Left kidney (tissue), 2 donors: ENCODE measurements around the gene PPL. TPM values are rescaled to one million over a fixed set of nuclear protein-coding genes. Genes with fewer than 3 reads are reported as not detected.
"Not testable (repeated sequence)": the region's sequence is repeated elsewhere in the genome, so short reads cannot be mapped to it uniquely, and the experiment has no call there.

Source experiments
- DNase-seq: peaks from one replicate; pipeline ENCODE4 v3.0.0-alpha.2; 2013
- polyA plus RNA-seq: library from polyadenylated mRNA; unstranded; fragments of 120-200 nt; gene quantifications from one replicate; pipeline ENCODE4 v1.2.1, GENCODE V29; 2013; ENCODE audit not compliant: insufficient read length

PPL gene
- polyA plus RNA-seq, 1 donor = 30.3 TPM

DNA sequence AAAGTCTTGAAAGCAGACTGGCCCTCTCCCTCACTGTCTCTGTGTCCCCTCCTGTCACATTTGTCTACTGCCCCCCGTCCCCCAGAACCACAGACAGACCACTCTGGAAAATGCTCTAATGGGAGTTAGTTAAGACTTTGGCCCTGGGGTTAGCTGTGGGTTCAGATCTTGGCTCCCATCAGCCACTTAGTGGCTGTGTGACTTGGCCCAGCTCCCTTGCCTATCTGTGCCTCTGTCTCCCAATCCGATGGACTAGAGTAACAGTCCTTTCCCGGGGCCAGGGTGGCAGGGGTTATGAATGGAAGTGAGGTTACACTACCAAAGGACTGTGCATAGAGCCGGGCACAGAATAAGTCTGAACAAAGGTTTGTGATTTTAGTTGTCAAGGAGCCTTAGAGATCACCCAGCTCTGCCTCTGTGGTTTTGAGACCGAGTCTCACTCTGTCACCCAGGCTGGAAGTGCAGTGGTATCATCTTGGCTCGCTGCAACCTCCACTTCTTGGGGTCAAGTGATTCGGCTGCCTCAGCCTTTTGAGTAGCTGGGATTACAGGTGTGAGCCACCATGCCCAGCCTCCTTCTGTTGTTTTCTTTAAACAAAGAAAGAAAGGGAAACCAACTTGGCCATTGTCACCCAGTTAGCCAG, 23.7 kb downstream of the PPL start:
- no peak for DNase-seq

DNA sequence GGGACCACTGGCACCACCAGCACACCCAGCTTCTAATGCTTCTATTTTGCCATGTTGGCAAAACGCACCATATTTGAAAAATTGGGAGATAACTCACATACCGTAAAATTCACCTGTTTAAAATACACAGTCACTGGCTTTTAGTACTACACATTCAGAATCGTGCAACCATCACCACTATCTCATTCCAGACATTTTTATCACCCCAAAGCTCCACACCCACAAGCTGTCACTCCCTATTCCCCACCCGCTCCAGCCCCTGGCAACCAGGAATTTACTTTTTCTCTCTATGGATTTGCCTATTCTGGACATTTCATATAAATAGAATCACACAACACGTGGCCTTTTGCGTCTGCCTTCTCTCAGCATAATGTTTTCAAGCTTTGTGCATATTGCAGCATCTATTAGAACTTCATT, 25.0 kb downstream of the PPL start:
- DNase-seq = no peak

DNA sequence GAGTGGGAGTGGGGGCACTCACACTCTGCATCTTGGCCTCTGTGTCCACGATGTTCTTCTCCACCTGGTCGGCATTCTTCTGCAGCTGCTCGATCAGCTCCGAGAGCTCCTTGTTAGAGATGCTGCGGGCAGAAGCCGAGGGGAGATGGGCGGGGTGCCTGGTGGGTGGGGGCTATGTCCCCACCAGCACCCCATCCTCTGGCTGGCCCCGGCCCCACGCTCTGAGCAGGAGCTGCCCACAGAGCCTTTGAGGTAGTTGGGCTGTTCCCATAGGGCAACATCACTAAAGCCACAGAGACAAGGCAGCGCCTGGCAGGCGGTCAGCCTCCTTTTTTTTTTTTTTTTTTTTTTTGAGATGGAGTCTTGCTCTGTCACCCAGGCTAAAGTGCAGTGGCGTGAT, 26.1 kb downstream of the PPL start:
- DNase-seq = no peak

DNA sequence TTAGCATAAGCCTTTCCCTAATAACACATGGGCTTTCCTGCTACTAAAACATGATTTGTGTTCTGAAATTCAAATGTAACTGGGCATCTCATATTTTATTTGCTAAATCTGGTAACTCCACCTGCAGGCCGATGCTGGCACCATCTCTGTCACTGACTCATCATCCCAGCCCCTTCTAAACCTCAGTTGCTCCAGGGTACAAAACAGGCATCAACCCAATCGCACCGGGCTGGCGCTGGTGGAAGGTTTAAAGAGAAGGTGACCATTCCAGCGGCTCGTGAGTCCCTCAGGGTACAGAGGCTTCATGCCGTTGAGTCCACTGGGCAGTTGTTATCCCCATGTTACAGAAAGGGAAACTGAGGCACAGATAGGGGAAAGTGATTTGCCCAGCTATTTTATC, 27.1 kb downstream of the PPL start:
- DNase-seq = no peak

DNA sequence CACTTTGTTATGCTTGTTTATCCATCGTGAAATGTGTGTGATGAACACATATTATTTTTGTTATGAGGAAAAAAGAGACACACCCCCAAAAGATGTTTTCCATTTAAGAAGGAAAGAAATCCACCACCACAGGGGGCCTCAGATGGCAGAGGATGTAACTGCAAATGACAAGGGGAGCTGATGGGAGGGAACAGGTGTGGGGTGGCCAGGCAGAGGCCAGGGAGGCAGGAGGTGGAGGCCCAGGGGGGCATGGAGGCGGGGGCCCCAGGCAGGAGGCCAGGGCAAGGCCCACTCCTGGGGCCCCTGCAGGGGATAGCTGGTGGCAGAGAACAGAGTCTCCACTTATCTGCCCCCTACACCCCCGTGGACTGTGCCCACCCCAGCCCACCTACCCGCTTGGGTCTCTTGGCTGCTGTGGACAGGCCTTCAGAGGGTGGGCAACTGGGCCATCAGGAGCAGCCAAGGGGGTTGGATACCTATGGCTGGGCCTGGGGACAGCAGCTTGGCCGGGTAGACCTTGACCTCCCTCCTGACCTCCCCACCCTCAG, 28.0 kb downstream of the PPL start:
- DNase-seq = no peak

DNA sequence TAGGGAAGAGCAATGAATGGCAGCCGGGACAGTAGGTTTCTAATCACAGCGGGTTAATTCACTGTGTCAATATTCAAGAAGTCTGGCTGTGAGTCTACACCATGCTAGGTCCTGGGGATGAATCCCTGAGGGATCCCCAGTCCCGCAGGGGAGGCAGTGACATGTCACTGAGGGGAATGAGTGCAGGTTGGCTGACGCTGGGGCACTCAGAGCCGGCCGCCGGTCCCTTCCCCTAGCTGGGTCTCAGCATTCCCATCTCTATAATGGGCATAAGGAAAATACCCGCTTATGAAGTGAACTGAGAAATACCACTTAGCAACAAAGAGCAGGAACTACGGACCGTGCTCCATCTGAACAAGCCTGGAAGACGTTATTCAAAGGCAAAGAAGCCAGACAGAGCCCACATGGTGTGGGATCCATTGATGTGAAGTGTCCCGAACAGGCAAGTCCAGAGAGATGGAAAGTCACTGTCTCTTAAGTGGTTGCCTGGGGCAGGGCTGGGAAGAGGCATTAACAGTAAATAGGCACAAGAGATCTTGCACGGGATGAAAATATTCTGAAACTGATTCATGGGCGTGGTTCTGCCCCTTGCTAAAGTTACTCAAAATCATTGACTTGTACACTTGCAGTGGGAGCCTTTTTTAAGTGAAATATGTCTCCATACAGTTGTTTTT, 31.9 kb downstream of the PPL start:
- no peak for DNase-seq

DNA sequence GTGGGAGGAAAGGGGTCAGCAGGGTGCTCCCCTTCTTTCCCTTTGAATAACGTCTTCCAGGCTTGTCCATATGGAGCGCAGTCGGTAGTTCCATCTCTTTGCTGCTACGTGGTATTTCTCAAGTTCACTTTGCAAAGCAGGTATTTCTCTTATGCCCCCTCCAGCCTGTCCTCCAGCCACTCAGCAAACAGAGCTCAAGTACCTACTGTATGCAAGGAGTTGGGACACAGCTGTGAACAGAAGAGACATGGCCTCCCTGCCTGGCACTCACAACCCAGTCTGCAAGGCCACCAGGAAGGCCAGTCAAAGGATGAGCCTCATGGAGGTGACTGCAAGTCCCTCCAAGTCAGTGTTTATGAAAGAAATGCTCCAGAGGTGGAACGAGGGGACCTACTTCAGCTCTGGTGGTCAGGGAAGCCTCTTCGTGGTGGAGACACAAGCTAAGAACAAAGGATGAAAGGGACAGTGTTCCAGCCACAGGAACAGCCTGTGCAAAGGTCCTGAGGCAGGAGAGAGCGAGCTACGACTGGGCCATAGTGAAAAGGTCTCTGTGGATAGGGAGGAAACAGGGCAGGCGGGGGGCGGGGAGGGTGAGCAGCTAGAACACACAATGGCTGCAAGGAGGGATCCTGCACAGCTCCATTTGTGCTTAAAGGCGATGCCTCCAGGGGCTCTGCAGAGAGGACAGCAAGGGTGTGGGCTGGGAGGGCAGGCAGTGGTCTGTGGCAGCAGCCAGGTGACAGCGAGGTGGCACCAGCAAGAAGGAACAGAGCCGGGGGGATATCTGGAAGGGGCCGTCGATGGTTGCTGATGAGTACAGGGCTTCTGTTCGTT, 32.6 kb downstream of the PPL start:
- DNase-seq = no peak

DNA sequence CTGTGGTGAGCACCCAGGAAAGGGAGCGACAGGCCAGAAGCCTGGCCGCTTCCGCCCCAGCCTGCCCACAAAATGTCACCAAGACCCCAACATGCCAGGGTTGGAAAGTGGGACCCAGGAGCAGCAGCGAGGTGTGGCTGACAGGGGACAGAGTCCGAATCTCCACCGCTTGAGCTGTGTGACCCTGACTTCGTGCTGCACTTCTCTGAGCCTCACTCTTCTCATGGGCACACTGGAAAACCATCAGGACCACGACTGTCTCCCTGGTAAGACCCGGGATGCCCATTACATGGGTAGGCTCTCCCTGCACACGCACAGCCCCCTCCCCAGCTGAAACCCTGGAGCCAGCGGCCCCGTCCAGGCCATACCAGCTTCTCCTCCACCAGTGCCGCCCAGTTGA, 34.9 kb downstream of the PPL start:
- no peak for DNase-seq

DNA sequence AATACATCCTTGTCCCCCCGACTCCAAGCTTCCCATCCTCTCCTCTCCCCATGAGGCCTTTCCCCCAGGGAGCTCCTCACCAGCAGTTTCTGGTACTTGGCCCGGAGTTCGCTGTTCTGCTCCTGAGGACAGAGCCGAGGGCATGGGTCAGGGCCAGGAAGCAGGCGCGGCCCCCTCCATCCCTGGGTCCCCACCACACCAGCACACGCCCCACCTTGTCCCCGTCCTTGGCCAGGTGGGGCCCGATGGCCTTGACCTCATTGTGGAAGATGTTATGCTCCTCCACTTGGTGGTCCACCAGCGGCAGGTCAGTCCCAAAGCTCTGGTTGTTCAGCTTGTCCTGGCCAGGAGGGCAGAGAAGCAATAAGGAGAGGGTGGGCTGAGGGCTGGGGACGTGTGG, 36.2 kb downstream of the PPL start:
- no peak for DNase-seq

DNA sequence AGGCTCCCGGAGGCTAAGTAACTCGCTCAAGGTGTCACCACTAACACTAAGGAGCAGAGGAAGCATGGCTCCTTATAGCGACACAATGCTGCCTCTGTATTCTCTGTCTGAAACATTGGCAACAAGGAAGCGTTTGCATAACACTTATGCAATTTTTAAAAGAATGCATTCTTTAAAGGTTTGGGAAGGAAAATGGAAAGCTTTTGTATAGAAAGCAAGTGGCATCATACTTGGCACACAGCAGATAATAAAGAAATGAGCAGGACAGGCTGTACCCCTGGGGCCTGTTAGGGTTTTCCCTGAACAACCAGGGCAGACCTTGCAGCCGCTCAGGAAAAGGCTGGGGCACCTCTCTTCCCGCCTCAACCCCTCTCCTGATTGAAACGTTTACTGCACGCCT, 36.9 kb downstream of the PPL start:
- no peak for DNase-seq

DNA sequence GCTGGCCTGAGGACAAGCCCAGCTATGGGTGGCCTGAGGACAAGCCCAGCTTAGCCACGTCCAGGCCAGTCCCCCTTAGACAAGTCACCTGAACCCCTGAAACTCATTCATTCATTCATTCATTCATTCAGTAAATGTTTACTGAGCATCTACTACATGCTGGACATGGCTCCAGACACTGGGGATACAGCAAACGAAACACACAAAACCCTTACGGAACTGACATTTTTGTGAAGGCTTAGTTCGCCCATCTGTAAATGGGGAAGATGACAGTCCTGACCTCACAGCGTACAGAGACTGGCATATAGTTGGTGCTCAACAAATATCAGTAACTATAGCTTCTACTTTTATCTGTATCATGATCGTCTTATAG, 37.5 kb downstream of the PPL start:
- DNase-seq = no peak

DNA sequence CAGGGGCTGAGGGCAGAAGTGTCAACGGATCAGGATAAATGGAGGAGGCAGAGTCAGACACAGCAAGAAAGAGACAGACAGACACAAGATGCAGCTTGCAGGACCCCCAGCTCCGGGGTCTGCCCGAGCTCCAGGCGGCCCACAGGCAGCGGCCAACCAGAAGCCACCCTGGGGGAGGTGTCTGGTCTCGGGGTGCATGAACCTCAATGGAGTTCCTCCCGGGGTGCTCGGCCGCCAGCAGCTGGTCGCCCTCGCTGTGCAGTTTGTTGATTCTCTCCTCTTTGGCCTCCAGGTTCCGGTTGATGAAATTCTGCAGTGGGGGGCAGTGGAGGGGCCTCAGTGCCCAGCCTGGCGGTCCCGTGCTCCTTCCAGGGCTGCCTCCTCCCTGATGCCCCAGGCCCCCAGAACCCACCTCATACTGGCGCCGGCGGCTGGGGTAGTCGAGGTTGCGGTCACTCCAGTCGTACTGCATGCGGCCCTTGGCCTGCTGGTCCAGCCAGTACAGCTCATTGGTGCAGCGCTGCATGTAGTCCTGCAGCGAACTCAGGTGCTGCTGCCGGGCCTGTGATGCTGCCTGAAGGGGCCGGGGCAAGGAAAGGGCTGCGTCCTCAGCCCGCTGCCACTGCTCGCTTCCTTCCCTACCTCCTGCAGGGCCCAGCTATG, 38.0 kb downstream of the PPL start:
- no peak for DNase-seq

DNA sequence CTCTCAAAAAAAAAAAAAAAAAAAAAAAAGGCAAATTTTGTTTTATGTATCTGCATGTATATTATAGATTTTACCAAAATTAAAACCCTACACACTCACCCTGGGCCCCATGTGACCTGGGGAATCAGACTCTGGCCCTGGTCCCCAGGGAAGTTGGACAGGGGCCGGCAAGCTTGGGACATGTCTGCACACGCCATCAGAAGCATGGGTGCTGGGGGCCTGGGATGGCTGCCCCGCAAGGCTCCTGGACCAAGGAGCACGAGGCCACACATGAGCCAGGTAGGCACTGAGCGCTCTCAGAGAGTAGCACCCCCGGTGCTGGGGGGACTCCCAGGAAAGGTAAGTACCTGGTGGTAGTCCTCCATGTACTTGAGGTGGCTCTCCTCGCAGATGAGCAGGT, 39.6 kb downstream of the PPL start:
- DNase-seq = no peak

DNA sequence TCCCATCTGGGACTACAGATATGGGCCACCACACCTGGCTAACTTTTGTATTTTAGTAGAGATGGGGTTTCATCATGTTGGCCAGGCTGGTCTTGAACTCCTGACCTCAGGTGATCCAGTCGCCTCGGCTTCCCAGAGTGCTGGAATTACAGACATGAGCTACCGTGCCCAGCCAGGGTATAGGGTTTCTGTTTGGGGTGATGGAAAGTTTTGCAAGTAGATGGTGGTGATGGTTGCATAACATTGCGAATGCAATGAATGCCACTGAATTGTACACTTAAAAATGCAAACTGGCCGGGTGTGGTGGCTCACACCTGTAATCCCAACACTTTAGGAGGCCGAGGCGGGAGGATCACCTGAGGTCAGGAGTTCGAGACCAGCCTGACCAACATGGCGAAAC, 40.2 kb downstream of the PPL start:
- not testable (repeated sequence) for DNase-seq

DNA sequence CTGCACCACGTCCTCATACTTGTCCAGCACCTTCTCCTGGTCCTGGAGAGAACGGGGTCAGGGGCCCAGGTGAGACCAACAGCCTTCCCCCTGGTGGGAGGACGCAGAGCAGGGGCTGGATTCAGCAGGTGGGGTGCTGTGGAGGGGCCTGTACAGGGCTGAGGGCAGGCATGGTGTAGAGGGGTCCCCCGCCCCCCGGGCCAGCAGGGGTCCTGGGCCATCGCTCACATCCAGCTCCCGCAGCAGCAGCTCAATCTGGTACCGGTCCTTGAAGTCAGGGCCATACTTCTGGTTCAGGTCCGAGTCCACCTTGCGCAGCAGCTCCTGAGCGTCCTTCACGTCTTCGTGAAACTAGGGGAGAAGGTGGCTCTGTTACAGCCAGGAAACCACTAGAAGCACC, 41.6 kb downstream of the PPL start:
- no peak for DNase-seq

DNA sequence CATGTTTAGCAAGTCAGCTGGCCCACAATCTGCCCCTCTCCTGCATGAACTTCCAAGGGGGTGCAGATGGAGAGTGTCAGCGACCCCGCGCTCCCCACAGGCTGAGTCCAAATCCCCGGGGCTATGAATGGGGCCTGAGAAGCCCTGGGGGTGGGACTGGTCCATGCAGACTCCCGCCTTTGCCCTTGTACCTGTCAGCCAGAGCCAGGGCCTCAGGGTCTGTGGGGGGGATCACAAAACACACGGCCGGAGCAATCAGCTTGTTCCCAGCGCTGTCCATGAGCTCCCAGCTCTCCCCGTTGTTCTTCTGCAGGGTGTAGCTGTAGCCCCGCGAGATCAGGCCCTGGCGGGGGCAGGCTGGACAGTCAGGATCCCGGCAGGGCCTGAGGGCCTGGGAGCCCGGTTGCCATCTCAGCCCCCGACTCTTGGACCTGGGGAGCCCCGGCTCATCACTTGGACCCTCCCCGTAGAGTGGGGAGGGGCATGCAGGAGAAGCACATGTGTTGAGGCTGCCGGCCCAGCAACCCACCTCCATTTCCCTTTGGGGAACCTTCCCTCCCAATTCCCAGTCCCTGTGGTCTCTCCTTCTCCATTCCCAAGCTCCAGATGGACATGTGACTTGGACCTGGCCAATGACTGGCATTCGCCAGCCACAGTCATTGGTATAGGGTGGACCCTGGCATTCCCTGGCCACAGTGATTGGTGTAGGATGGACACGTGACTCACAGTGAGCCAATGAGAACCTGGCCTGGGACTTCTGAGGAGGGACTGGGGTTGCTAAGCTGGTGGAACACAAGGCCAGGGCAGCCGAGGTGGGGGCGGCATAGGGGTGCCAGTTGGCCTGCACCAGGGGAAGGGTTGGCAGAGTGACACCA, 42.4 kb downstream of the PPL start:
- DNase-seq = no peak

DNA sequence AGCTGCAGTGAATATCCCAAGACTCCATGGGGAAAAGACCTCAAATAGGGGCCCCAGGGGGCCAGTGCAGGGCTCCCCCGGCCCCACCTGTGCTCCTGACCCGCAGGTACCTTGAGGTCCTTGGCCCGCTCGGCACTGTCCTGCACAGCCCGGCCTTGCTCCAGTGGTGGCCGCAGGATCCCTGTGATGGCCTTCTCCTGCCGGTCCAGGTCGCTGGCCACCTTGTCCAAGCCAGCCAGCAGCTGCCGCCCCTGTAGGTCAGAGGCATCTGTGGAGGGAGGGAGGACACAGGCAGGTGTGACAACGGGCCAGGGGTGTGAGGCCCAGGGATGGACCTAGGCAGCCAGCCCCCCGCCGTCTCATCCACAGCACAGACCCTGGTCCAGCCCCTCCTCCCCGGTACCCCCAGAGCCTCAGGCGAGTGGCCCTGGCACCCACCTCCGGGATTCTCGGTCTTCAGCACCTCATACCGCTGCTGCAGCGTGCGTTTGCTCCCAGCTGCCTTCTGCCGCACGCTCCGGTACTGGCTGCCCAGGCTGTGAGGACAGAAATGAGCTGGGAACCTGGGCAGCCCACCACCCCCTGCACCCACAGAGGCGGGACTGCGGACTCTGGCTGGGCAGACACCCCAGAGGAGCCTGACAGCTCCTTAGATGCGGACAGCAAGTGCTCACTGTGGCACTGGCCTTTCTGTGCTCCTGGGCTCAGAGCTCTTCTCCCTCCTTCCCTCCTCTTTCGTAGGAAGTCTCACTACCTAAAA, 43.7 kb downstream of the PPL start:
- no peak for DNase-seq

DNA sequence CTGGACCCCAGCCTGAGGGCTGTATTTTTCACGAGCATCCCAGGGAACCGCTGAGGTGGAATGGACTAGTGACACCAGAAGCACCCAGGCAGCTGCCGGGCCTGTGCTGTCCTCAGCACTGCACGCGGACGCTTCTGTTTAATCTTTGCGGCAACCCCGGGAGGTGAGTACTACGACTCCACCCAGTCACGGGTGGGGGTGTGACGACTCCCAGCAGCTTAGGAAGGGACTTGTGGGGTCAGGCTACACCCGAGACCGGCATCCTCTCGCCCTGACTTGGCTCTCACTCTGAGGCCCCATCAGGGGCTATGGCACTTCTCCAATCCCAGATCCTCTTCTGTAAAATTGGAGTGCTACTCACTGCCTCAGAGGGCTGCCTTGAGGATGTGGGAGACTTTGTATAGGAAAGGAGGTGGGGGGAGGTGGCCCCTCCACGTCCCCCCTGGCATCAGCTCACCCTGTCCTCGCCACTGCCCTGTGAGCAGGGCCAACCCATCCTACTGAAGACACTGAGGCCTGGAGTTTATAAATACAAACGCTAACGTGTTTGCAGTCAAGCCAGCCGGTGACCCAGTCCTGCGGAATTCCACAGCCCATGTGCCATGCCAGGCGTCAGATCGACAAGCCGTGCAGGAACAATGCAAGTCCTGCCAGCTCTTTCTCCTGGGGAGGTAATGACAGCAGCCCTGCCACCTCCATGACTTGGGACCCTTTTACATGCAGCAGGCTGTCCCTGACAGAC, 44.4 kb downstream of the PPL start:
- DNase-seq = no peak

DNA sequence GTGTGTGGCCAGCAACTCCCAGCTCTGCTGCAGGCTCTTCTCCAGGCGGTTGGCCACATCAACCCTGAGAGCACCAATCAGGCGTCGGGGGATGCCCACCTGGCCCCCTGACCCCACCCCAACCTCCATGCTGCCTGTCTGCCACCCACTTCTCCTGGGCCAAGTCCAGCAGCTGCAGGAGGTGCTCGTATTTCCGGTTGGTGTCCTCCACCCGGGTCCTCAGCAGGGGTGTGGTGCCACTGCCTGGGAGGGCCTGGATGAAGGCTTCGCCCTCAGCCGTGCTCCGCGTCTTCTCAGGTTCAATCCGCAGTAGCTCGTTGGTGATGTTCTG, 45.1 kb downstream of the PPL start:
- no peak for DNase-seq
